HEK293 (cell line): ENCODE results near the gene CAMK2B.

Experiments
- CTCF ChIA-PET: fragments of 350-600 bp; formaldehyde crosslinking; extraction: SDS; loops from one replicate; lab custom pipeline; 2021; ENCODE audit warnings: antibody characterized with exemption; lab: Yijun Ruan, JAX
- POLR2A ChIA-PET: fragments of 300-600 bp; formaldehyde crosslinking; extraction: SDS; loops from one replicate; lab custom pipeline; 2020; ENCODE audit warnings: antibody characterized with exemption, inconsistent platforms; lab: Yijun Ruan, JAX
- H3K27ac ChIP-seq: fragments of 200-500 bp; sonication (Bioruptor generic); 2 replicates; pipeline ENCODE4 v1.5.1; 2014; ENCODE audit warnings: low read depth, low read length, control low read depth, inconsistent platforms; ENCODE audit errors: extremely low read depth
- H3K36me3 ChIP-seq, 2 experiments: fragments of 200-500 bp in 1 of 2; sonication (Bioruptor generic) in 1 of 2; 1 replicate in 1 of 2; 2 replicates in 1 of 2; pipeline ENCODE4 v1.5.1; 2014 to 2017; ENCODE audit warnings: inconsistent platforms in 2 of 2, low read length in 2 of 2; ENCODE audit not compliant: control insufficient read depth in 2 of 2, insufficient read depth in 1 of 2
- H3K4me1 ChIP-seq: fragments of 200-500 bp; sonication (Bioruptor generic); 2 replicates; pipeline ENCODE4 v1.5.1; 2014; ENCODE audit warnings: mild to moderate bottlenecking, low read length, inconsistent platforms; ENCODE audit not compliant: control insufficient read depth, insufficient read depth
- H3K4me3 ChIP-seq: 2 replicates; pipeline ENCODE4 v1.5.1; 2011; ENCODE audit warnings: low read depth, mild to moderate bottlenecking, control low read depth, low read length, moderate library complexity
- H3K9me3 ChIP-seq: fragments of 200-500 bp; sonication (Bioruptor generic); 2 replicates; pipeline ENCODE4 v1.5.1; 2014; ENCODE audit warnings: low read depth, low read length, inconsistent platforms; ENCODE audit not compliant: control insufficient read depth, insufficient read depth
- GLIS1 ChIP-seq: fragments of 450-650 bp; formaldehyde crosslinking; IDR thresholded peaks from 2 replicates; pipeline ENCODE4 v1.5.1; 2016; ENCODE audit warnings: missing biosample characterization, missing genetic modification characterization
- GLIS2 ChIP-seq: fragments of 450-650 bp; formaldehyde crosslinking; IDR thresholded peaks from 2 replicates; pipeline ENCODE4 v1.5.1; 2016; ENCODE audit warnings: missing biosample characterization, missing genetic modification characterization
- KLF10 ChIP-seq: fragments of 450-650 bp; IDR thresholded peaks from 2 replicates; pipeline ENCODE4 v1.5.1; 2018; ENCODE audit warnings: missing biosample characterization, mild to moderate bottlenecking, missing genetic modification characterization
- PATZ1 ChIP-seq: fragments of 450-650 bp; formaldehyde crosslinking; IDR thresholded peaks from 2 replicates; pipeline ENCODE4 v1.5.1; 2016; ENCODE audit warnings: missing biosample characterization, missing genetic modification characterization
- PBX3 ChIP-seq: sonication (generic); formaldehyde crosslinking; IDR thresholded peaks from 2 replicates; pipeline ENCODE4 v1.8.1; 2022; ENCODE audit warnings: mild to moderate bottlenecking, moderate library complexity, missing genetic modification reagents
- PRDM1 ChIP-seq: fragments of 450-650 bp; formaldehyde crosslinking; IDR thresholded peaks from 2 replicates; pipeline ENCODE4; 2016; ENCODE audit warnings: missing biosample characterization, missing genetic modification characterization
- PRDM2 ChIP-seq: fragments of 450-650 bp; formaldehyde crosslinking; IDR thresholded peaks from 2 replicates; pipeline ENCODE4 v1.5.1; 2016; ENCODE audit warnings: missing biosample characterization, missing genetic modification characterization, borderline replicate concordance
- ZBTB17 ChIP-seq: fragments of 450-650 bp; formaldehyde crosslinking; IDR thresholded peaks from 2 replicates; pipeline ENCODE4 v1.5.1; 2016; ENCODE audit warnings: missing biosample characterization, missing genetic modification characterization
- ZFP37 ChIP-seq: fragments of 450-650 bp; formaldehyde crosslinking; IDR thresholded peaks from 2 replicates; pipeline ENCODE4 v1.5.1; 2016; ENCODE audit warnings: missing biosample characterization, missing genetic modification characterization
- ZIC2 ChIP-seq: fragments of 450-650 bp; formaldehyde crosslinking; IDR thresholded peaks from 2 replicates; pipeline ENCODE4 v1.5.1; 2016; ENCODE audit warnings: missing biosample characterization, missing genetic modification characterization
- ZNF138 ChIP-seq: fragments of 450-650 bp; formaldehyde crosslinking; IDR thresholded peaks from 2 replicates; pipeline ENCODE4 v1.5.1; 2016; ENCODE audit warnings: missing biosample characterization, missing genetic modification characterization, borderline replicate concordance
- ZNF211 ChIP-seq: fragments of 450-650 bp; formaldehyde crosslinking; IDR thresholded peaks from 2 replicates; pipeline ENCODE4 v1.5.1; 2016; ENCODE audit warnings: low read depth, missing biosample characterization, missing genetic modification characterization
- ZNF266 ChIP-seq: fragments of 450-650 bp; formaldehyde crosslinking; IDR thresholded peaks from 2 replicates; pipeline ENCODE4 v1.5.1; 2016; ENCODE audit warnings: missing biosample characterization, missing genetic modification characterization, low read depth
- ZNF311 ChIP-seq: fragments of 450-650 bp; formaldehyde crosslinking; IDR thresholded peaks from 2 replicates; pipeline ENCODE4 v1.5.1; 2017; ENCODE audit warnings: missing biosample characterization, missing genetic modification characterization, borderline replicate concordance
- ZNF37A ChIP-seq: fragments of 450-650 bp; IDR thresholded peaks from 2 replicates; pipeline ENCODE4 v1.5.1; 2018; ENCODE audit warnings: missing biosample characterization, missing genetic modification characterization
- ZNF394 ChIP-seq: fragments of 450-650 bp; formaldehyde crosslinking; IDR thresholded peaks from 2 replicates; pipeline ENCODE4 v1.5.1; 2016; ENCODE audit warnings: missing biosample characterization, missing genetic modification characterization, mild to moderate bottlenecking, moderate library complexity, borderline replicate concordance
- ZNF530 ChIP-seq: fragments of 450-650 bp; formaldehyde crosslinking; IDR thresholded peaks from 2 replicates; pipeline ENCODE4 v1.5.1; 2016; ENCODE audit warnings: low read depth, missing biosample characterization, missing genetic modification characterization
- ZNF561 ChIP-seq: fragments of 450-650 bp; IDR thresholded peaks from 2 replicates; pipeline ENCODE4 v1.5.1; 2018; ENCODE audit warnings: missing biosample characterization, missing genetic modification characterization, borderline replicate concordance
- ZNF843 ChIP-seq: fragments of 450-650 bp; formaldehyde crosslinking; IDR thresholded peaks from 2 replicates; pipeline ENCODE4 v1.5.1; 2016; ENCODE audit warnings: missing biosample characterization, missing genetic modification characterization
- ZSCAN18 ChIP-seq: fragments of 450-650 bp; formaldehyde crosslinking; IDR thresholded peaks from 2 replicates; pipeline ENCODE4 v1.5.1; 2016; ENCODE audit warnings: missing biosample characterization, missing genetic modification characterization
- ZSCAN23 ChIP-seq: fragments of 450-650 bp; formaldehyde crosslinking; IDR thresholded peaks from 2 replicates; pipeline ENCODE4 v1.5.1; 2016; ENCODE audit warnings: missing biosample characterization, missing genetic modification characterization

Gene CAMK2B

GRCh38 chr7:44262031-44262430 is 63.4 kb downstream of the CAMK2B start (continued):
- TF ChIP-seq PRDM2 (tag by site-specific recombination) (no peak), ZNF843 (tag by site-specific recombination) (no peak), ZNF211 (no peak), ZSCAN23 (no peak), ZNF266 (tag by site-specific recombination) (no peak), ZNF37A (tag by site-specific recombination) (no peak), ZNF530 (tag by site-specific recombination) (no peak), ZNF311 (tag by site-specific recombination) (no peak), ZBTB17 (tag by site-specific recombination) (no peak), ZNF394 (tag by site-specific recombination) (no peak)

DNA sequence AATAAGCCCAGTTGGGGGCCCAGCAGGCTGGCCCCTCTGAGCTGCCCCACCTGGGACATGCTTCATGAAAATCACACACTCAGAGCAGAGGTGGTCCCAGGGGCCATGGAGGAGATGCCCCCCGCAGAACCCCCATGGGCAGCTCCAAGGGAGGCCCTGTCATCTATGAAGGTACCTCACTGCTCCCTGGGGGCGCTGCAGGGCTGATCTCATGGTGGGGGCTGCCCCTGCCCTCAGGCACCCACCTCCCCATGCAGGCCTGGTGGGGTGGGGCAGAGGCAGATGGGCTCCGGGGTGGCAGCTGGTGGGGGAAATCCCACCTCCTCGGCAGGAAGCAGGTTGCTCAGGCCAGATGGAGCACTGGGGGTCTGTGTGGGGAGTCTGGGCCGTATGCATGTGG is 64.2 kb downstream of the CAMK2B start:
- Histone ChIP-seq H3K4me3 (no peak overlapping the region), H3K9me3 (no peaks in the 10 kb centered on the region), H3K27ac (no peak overlapping the region), H3K36me3 (no peaks in the 10 kb centered on the region), H3K4me1 (no peaks in the 10 kb centered on the region)
- ChIA-PET POLR2A (no interaction called here), CTCF (no interaction called here)
- TF ChIP-seq ZNF138 (tag by site-specific recombination) (no peak), ZFP37 (tag by site-specific recombination) (no peak), ZIC2 (peak; percentile 87), ZNF561 (tag by site-specific recombination) (no peak), GLIS1 (tag by site-specific recombination) (peak; percentile 100), PRDM1 (tag by site-specific recombination) (no peak), PBX3 (CRISPR knock-in tag) (no peak), PATZ1 (tag by site-specific recombination) (no peak), ZSCAN18 (tag by site-specific recombination) (no peak), KLF10 (tag by site-specific recombination) (no peak), GLIS2 (tag by site-specific recombination) (peak; percentile 67)
